Osteoblast (primary cell): ENCODE results near the gene FIP1L1. TPM values are rescaled to one million over a fixed set of nuclear protein-coding genes. Genes with fewer than 3 reads are reported as not detected.

Source experiments
- DNase-seq: peaks from one replicate; pipeline ENCODE4 v3.0.0; 2011; ENCODE audit warnings: low spot score, mixed read lengths; ENCODE audit not compliant: insufficient read length; ENCODE audit errors: missing footprints
- H2AFZ ChIP-seq: 2 replicates; pipeline ENCODE4 v1.6.0; 2011; ENCODE audit warnings: mild to moderate bottlenecking, low read length
- H3K27ac ChIP-seq: 2 replicates; pipeline ENCODE4 v1.5.1; 2011; ENCODE audit warnings: mild to moderate bottlenecking, low read depth, low read length, moderate library complexity
- H3K27me3 ChIP-seq: 2 replicates; pipeline ENCODE4 v1.6.0; 2012; ENCODE audit warnings: mild to moderate bottlenecking, control low read depth, inconsistent platforms, low read length, moderate library complexity; ENCODE audit not compliant: insufficient read depth
- H3K36me3 ChIP-seq: 2 replicates; pipeline ENCODE4 v1.5.1; 2011; ENCODE audit warnings: mild to moderate bottlenecking, low read length, control low read depth, moderate library complexity; ENCODE audit not compliant: insufficient read depth
- H3K4me1 ChIP-seq: 2 replicates; pipeline ENCODE4 v1.5.1; 2011; ENCODE audit warnings: mild to moderate bottlenecking, low read length, control low read depth, moderate library complexity; ENCODE audit not compliant: insufficient read depth
- H3K4me2 ChIP-seq: 2 replicates; pipeline ENCODE4 v1.6.0; 2011; ENCODE audit warnings: mild to moderate bottlenecking, low read length; ENCODE audit not compliant: insufficient read depth
- H3K4me3 ChIP-seq: fragments of 200-600 bp; sonication (generic); 3 replicates; pipeline ENCODE4 v1.5.1; 2012; ENCODE audit warnings: mild to moderate bottlenecking, low read length, inconsistent platforms; ENCODE audit not compliant: insufficient read depth
- H3K79me2 ChIP-seq: 2 replicates; pipeline ENCODE4 v1.6.0; 2012; ENCODE audit warnings: mild to moderate bottlenecking, low read length, control low read depth, inconsistent platforms; ENCODE audit not compliant: insufficient read depth
- H3K9me3 ChIP-seq: 2 replicates; pipeline ENCODE4 v1.5.1; 2011; ENCODE audit warnings: low read depth, low read length, control low read depth
- H4K20me1 ChIP-seq: 2 replicates; pipeline ENCODE4 v1.6.0; 2012; ENCODE audit warnings: mild to moderate bottlenecking, low read length, control low read depth; ENCODE audit not compliant: insufficient read depth
- total RNA-seq: library from RNA; depleted of rRNA; stranded (reverse); fragments of >200 nt; gene quantifications from 2 replicates; pipeline ENCODE4 v1.2.3, GENCODE V29; 2012
- TF ChIP-seq, protein P1 (sequence below): IDR thresholded peaks from 2 replicates; pipeline ENCODE4 v1.5.1; 2011; ENCODE audit warnings: mild to moderate bottlenecking, low read depth, low read length, moderate library complexity; ENCODE audit errors: extremely low read depth

Gene FIP1L1
- total RNA-seq, 1 donor, result 78.2 TPM

DNA sequence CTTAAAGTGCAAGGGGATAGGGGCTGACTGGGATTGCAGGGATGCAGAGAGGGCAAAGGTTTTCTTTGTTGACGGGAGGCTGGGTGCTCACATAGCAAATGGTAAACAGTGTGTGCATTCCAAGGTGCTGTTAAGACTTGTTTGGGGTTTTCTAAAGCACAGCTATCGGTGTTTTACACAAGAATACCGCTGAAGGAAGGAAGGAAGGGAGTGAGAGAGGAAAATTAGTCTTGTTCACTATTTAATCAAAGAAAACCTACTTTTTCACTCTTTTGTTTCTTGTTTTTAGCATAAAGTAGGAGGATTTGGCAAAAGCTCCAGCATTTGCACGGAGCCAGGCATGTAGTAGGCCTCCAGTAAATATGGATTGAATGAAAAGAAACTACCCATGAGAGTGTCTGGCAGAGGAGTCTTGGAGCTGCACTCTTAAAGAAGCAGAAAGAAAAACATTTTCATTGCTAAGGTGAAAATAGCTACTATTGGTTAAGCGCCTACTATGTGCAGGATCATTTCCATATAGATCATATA is 99.7 kb downstream of the FIP1L1 start:
- TF ChIP-seq, protein P1, sequence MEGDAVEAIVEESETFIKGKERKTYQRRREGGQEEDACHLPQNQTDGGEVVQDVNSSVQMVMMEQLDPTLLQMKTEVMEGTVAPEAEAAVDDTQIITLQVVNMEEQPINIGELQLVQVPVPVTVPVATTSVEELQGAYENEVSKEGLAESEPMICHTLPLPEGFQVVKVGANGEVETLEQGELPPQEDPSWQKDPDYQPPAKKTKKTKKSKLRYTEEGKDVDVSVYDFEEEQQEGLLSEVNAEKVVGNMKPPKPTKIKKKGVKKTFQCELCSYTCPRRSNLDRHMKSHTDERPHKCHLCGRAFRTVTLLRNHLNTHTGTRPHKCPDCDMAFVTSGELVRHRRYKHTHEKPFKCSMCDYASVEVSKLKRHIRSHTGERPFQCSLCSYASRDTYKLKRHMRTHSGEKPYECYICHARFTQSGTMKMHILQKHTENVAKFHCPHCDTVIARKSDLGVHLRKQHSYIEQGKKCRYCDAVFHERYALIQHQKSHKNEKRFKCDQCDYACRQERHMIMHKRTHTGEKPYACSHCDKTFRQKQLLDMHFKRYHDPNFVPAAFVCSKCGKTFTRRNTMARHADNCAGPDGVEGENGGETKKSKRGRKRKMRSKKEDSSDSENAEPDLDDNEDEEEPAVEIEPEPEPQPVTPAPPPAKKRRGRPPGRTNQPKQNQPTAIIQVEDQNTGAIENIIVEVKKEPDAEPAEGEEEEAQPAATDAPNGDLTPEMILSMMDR, result no peak
- Histone ChIP-seq H3K4me2 (peak overlapping the region; percentile 69), H3K4me1 (peaks cover 57% of the 10 kb centered on the region), H3K27ac (peak overlapping the region; percentile 97), H3K9me3 (no peaks in the 10 kb centered on the region), H3K36me3 (no peaks in the 10 kb centered on the region), H3K27me3 (no peaks in the 10 kb centered on the region), H2AFZ (peak overlapping the region; percentile 25), H3K4me3 (peak overlapping the region; percentile 17), H4K20me1 (no peaks in the 10 kb centered on the region), H3K79me2 (no peaks in the 10 kb centered on the region)
- no peak for DNase-seq

DNA sequence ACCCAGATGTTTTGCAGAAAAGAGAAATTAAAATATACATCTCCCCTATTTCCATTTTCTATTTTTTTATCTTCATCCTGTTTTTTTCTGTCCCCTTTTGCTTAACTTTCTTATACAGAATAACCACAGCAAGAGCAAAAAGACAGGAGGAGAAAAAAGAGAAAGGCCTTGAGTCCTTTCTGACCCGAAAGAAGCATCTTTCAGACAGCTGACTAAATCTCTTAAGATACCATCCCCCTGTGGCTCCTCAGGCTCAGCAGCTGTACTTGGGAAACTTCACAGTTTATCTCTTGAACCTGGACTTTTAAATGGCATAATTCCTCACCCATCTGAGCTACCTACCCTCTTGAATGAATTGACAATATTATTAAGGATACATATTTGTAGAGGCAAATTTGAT is 100.2 kb downstream of the FIP1L1 start:
- TF ChIP-seq, protein P1, result no peak
- Histone ChIP-seq H3K36me3 (no peaks in the 10 kb centered on the region), H3K4me1 (peaks cover 57% of the 10 kb centered on the region), H4K20me1 (no peaks in the 10 kb centered on the region), H3K9me3 (no peaks in the 10 kb centered on the region), H3K27me3 (no peaks in the 10 kb centered on the region), H2AFZ (no peak overlapping the region), H3K4me2 (peak overlapping the region; percentile 69), H3K4me3 (no peak overlapping the region), H3K27ac (peak overlapping the region; percentile 97), H3K79me2 (no peaks in the 10 kb centered on the region)
- no peak for DNase-seq

DNA sequence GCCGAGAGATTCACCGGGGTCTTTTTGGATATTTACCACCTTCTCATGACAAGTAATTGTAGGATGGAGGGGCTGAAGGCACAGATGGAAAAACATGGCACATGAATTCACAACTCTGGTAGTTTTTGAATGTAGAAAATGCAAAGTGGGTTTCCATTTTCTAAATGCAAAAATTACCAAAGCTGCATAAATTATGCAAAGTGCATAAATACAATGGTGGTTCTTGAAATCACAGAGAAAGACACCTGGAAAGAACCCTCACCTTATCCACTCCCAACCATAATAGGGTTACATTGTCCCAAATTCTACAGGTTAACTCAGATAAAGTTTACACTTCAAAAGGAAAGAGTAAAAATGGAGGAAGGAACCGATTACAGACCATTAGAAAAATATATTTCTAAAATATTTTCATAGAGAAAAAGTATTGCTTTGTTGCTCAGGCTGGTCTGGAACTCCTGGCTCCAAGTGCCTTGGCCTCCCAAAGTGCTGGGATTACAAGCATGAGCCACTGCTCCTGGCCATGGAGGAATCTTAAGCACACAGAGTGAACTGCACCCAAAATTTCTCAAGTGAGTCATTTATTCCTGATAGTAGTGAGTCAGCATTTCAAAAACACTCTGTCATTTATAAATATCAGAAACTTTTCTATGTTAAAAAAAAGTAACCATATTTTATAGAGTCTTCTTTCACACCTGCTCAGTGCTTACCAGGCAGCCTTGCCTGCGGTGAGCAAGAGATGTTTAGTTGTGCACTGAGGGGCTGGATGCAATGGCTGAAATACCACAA is 101.4 kb downstream of the FIP1L1 start:
- Histone ChIP-seq H3K9me3 (no peaks in the 10 kb centered on the region), H3K27me3 (no peaks in the 10 kb centered on the region), H3K4me1 (peaks cover 57% of the 10 kb centered on the region), H3K79me2 (no peaks in the 10 kb centered on the region), H3K36me3 (no peaks in the 10 kb centered on the region), H2AFZ (no peak overlapping the region), H3K4me2 (peak overlapping the region; percentile 5), H4K20me1 (no peaks in the 10 kb centered on the region), H3K4me3 (no peak overlapping the region), H3K27ac (peak overlapping the region; percentile 97)
- TF ChIP-seq, protein P1, result no peak
- peak; percentile 82 for DNase-seq

DNA sequence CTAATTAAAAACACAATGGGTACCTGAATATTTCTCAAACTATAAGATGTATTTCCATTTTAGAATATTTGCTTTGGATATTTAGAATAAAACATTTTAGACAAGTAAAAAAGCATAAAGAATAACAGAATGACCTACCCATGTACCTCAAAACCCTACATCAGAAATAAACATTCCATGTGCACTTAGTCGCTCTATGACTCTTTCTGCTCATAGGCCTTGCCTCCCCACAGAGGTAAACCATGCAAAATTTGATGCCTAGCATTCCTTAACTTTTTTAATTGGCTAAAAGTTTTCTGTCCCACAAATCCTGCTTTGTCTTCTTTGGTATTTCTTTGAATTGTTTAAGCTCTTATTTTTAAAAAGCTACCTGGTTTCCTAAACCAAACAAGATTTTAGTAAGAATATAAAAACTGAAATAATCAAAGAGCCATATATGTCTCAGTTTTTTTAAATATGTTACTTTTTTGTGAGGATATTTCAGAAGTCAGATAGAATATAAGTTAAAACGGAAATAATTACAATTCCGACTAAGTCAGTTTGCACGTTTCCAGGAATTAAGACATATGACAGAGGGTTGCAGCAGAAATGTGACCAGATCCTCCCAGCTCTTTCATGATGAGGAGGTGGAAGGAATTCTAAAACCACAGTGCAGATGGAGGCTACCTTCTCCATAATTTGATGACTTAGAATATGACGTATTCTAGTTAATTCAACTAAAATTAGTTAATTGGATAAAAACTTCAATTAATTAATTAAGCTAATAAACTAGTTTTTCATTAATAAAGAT is 102.5 kb downstream of the FIP1L1 start:
- TF ChIP-seq, protein P1, result no peak
- Histone ChIP-seq H3K27me3 (no peaks in the 10 kb centered on the region), H2AFZ (no peak overlapping the region), H3K9me3 (no peaks in the 10 kb centered on the region), H3K4me1 (peaks cover 61% of the 10 kb centered on the region), H3K27ac (peak overlapping the region; percentile 97), H3K79me2 (no peaks in the 10 kb centered on the region), H3K4me3 (no peak overlapping the region), H3K36me3 (no peaks in the 10 kb centered on the region), H3K4me2 (peak overlapping the region; percentile 5), H4K20me1 (no peaks in the 10 kb centered on the region)
- no peak for DNase-seq
